GM19240 (cell line): ENCODE results near the gene ENDOV.

Source experiments
- DNase-seq: peaks from one replicate; pipeline ENCODE4 v3.0.0; 2011; ENCODE audit warnings: low spot score; ENCODE audit not compliant: insufficient read length

ENDOV gene

GRCh38 chr17:80481284-80482057 lies 66.5 kb downstream of the ENDOV start:
- DNase-seq, result no peak

- DNase-seq, result no peak
Observed at GRCh38 chr17:80482058-80482318, 67.0 kb downstream of the ENDOV start.

GRCh38 chr17:80482555-80483308 lies 67.8 kb downstream of the ENDOV start:
- DNase-seq, result no peak

GRCh38 chr17:80485846-80486245 lies 70.9 kb downstream of the ENDOV start:
- DNase-seq, result no peak

- no peak for DNase-seq
Observed at GRCh38 chr17:80486692-80487091, 71.7 kb downstream of the ENDOV start.

- no peak for DNase-seq
Observed at GRCh38 chr17:80487511-80487910, 72.5 kb downstream of the ENDOV start.
